Colonic mucosa (tissue), 4 donors: ENCODE data around the gene PTPRF. TPM values are rescaled to one million over a fixed set of nuclear protein-coding genes. Genes with fewer than 3 reads are reported as not detected.

Source experiments
- DNase-seq: peaks from one replicate; pipeline ENCODE4 v3.0.0-alpha.2; 2020
- H3K27ac ChIP-seq: fragments of 200-600 bp; one replicate; pipeline ENCODE4 v1.8.0; 2021
- H3K27me3 ChIP-seq: fragments of 200-600 bp; one replicate; pipeline ENCODE4 v1.8.0; 2021
- H3K36me3 ChIP-seq: fragments of 200-600 bp; one replicate; pipeline ENCODE4 v1.8.0; 2021
- H3K4me1 ChIP-seq: fragments of 200-600 bp; one replicate; pipeline ENCODE4 v1.8.0; 2021; ENCODE audit warnings: mild to moderate bottlenecking
- H3K4me3 ChIP-seq: fragments of 200-600 bp; one replicate; pipeline ENCODE4 v1.8.0; 2021
- H3K9ac ChIP-seq, 2 donors: one replicate each; pipeline ENCODE4 v1.7.0; 2013; ENCODE audit warnings: control low read depth in 2 of 2, low read depth in 2 of 2, low read length in 2 of 2
- H3K9me3 ChIP-seq: fragments of 200-600 bp; one replicate; pipeline ENCODE4 v1.8.0; 2021
- intact Hi-C: fragments of 100-400 bp; cut with DNase I; formaldehyde crosslinking; loops from one replicate; pipeline ENCODE4 v1.14.1; 2022
- total RNA-seq, 2 donors: library from RNA; stranded (reverse); fragmentation: NEBNext Ultra II Directional in 1 of 2; extraction: Animal tissue kit (Norgen Biotek cat#: 25700) in 1 of 2; gene quantifications; one replicate each; pipeline ENCODE4 v1.2.1, GENCODE V29; 2021
- TF ChIP-seq, protein P1 (sequence below): fragments of 200-600 bp; IDR thresholded peaks from one replicate; pipeline ENCODE4 v1.8.0; 2022; ENCODE audit warnings: antibody characterized with exemption, mild to moderate bottlenecking
- donor health status: healthy.
- donor health status: DM: no; HTN: no; CAD: no.
- donor health status: DM: no; HTN: no; CAD: no.

Gene PTPRF
- total RNA-seq, 2 donors from 2014 or later = 351 to 449 TPM

DNA sequence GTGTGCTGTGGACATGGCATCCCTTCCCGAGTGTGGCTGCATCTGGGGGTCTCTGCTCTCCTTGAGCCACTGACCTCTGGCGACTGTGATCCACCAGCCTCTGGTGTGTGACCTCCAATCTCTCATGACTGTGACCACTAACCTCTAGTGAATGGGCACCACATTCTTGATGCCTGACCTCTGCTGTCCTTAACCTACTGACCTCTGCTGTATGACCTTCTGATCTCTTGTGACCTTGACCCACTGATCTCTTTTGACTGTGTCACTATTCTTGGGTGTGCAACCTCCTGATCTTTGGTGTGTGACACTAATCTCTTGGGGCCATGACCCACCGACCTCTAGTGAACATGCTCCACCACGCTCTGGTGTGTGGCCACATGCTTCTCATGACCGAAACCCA, 73.5 kb downstream of the PTPRF start:
- DNase-seq = no peak
- Histone ChIP-seq H3K4me3 (no peak overlapping the region), H3K27ac (no peak overlapping the region), H3K36me3 (no peaks in the 10 kb centered on the region), H3K9ac (no peak overlapping the region), H3K27me3 (no peaks in the 10 kb centered on the region), H3K9me3 (no peaks in the 10 kb centered on the region), H3K4me1 (no peaks in the 10 kb centered on the region)
- intact Hi-C loops = no loop called here
- TF ChIP-seq, protein P1, sequence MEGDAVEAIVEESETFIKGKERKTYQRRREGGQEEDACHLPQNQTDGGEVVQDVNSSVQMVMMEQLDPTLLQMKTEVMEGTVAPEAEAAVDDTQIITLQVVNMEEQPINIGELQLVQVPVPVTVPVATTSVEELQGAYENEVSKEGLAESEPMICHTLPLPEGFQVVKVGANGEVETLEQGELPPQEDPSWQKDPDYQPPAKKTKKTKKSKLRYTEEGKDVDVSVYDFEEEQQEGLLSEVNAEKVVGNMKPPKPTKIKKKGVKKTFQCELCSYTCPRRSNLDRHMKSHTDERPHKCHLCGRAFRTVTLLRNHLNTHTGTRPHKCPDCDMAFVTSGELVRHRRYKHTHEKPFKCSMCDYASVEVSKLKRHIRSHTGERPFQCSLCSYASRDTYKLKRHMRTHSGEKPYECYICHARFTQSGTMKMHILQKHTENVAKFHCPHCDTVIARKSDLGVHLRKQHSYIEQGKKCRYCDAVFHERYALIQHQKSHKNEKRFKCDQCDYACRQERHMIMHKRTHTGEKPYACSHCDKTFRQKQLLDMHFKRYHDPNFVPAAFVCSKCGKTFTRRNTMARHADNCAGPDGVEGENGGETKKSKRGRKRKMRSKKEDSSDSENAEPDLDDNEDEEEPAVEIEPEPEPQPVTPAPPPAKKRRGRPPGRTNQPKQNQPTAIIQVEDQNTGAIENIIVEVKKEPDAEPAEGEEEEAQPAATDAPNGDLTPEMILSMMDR = no peak

GRCh38 chr1:43605157-43605556, 74.5 kb downstream of the PTPRF start:
- H3K9me3 ChIP-seq = no peaks in the 10 kb centered on the region
- TF ChIP-seq, protein P1 = no peak
- no peak overlapping the region for H3K27ac ChIP-seq
- H3K36me3 ChIP-seq = no peaks in the 10 kb centered on the region
- intact Hi-C loops = no loop called here
- no peak overlapping the region for H3K4me3 ChIP-seq
- H3K27me3 ChIP-seq = no peaks in the 10 kb centered on the region
- DNase-seq = no peak
- no peaks in the 10 kb centered on the region for H3K4me1 ChIP-seq
- H3K9ac ChIP-seq = no peak overlapping the region

DNA sequence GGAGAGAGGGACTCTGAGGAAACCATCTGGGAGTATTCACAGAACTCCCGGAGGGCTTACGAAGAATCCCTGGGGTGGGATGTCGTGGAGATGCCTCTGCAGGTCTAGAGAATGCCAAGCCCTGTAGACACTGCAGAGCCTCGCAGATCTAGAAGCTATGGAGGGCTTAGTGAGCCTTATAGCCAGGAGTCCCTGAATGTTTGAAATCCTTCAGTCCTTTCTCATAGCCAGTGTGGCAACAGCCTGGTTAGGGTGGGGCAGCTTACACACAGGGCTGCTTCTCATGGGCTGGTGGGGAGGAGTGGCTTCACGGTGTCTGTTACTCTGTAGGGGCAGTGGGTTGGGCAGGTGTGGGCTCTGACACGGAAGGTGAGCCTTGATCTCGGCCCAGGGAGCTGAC, 75.1 kb downstream of the PTPRF start:
- no peak overlapping the region for H3K9ac ChIP-seq
- no peak overlapping the region for H3K4me3 ChIP-seq
- no peak for DNase-seq
- no peaks in the 10 kb centered on the region for H3K4me1 ChIP-seq
- H3K9me3 ChIP-seq = no peaks in the 10 kb centered on the region
- no peaks in the 10 kb centered on the region for H3K27me3 ChIP-seq
- TF ChIP-seq, protein P1 = no peak
- H3K36me3 ChIP-seq = no peaks in the 10 kb centered on the region
- intact Hi-C loops = no loop called here
- no peak overlapping the region for H3K27ac ChIP-seq

DNA sequence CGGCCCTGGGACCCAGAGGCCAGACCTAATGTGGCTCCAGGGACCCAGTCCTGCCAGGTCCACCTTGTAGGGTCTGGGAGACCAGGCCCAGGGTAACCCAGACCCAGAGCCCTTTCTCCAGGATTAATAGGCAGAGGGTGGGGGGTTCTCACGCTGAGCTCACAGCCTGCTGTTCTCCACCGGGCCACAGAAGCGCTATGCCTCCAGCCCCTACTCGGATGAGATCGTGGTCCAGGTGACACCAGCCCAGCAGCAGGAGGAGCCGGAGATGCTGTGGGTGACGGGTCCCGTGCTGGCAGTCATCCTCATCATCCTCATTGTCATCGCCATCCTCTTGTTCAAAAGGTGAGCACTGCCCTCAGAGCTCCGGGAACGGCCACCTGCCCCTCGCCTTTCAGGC, 75.9 kb downstream of the PTPRF start:
- Histone ChIP-seq H3K4me1 (no peaks in the 10 kb centered on the region), H3K36me3 (no peaks in the 10 kb centered on the region), H3K4me3 (no peak overlapping the region), H3K9me3 (no peaks in the 10 kb centered on the region), H3K27ac (no peak overlapping the region), H3K9ac (no peak overlapping the region), H3K27me3 (no peaks in the 10 kb centered on the region)
- TF ChIP-seq, protein P1 = no peak
- intact Hi-C loops = no loop called here
- DNase-seq = no peak

DNA sequence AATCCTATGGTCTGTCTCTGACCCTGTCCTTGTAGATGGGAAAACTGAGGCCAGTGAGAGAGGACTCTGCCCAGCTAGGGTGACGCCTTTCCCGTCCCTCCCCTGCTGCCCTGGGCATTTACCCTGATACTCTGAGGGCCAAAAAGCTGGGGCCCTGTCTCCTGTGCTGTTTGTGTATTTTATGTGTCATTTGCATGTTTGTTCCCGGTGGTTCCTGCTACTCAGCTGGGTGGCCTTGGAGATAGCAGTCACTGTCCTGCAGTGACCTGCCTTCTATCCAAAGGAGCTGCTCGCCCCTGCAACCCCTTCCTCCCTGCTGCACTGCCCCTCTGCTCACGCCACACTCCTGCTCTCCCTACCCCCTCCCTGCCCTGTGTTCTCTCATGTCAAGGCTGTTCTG, 78.1 kb downstream of the PTPRF start:
- Histone ChIP-seq H3K9ac (no peak overlapping the region), H3K27ac (no peak overlapping the region), H3K4me3 (no peak overlapping the region), H3K4me1 (no peaks in the 10 kb centered on the region), H3K9me3 (no peaks in the 10 kb centered on the region), H3K36me3 (no peaks in the 10 kb centered on the region), H3K27me3 (no peaks in the 10 kb centered on the region)
- TF ChIP-seq, protein P1 = no peak
- intact Hi-C loops = no loop called here
- no peak for DNase-seq

- H3K9me3 ChIP-seq = no peaks in the 10 kb centered on the region
- no peak for DNase-seq
- H3K27ac ChIP-seq = no peak overlapping the region
- H3K27me3 ChIP-seq = no peaks in the 10 kb centered on the region
- TF ChIP-seq, protein P1 = no peak
- H3K9ac ChIP-seq = no peak overlapping the region
- no peaks in the 10 kb centered on the region for H3K36me3 ChIP-seq
- H3K4me1 ChIP-seq = no peaks in the 10 kb centered on the region
- intact Hi-C loops = no loop called here
- H3K4me3 ChIP-seq = no peak overlapping the region
Observed at GRCh38 chr1:43610339-43610738, 79.7 kb downstream of the PTPRF start.
